Measurements from ENCODE around the gene RAB11FIP3.

RAB11FIP3 gene

DNA sequence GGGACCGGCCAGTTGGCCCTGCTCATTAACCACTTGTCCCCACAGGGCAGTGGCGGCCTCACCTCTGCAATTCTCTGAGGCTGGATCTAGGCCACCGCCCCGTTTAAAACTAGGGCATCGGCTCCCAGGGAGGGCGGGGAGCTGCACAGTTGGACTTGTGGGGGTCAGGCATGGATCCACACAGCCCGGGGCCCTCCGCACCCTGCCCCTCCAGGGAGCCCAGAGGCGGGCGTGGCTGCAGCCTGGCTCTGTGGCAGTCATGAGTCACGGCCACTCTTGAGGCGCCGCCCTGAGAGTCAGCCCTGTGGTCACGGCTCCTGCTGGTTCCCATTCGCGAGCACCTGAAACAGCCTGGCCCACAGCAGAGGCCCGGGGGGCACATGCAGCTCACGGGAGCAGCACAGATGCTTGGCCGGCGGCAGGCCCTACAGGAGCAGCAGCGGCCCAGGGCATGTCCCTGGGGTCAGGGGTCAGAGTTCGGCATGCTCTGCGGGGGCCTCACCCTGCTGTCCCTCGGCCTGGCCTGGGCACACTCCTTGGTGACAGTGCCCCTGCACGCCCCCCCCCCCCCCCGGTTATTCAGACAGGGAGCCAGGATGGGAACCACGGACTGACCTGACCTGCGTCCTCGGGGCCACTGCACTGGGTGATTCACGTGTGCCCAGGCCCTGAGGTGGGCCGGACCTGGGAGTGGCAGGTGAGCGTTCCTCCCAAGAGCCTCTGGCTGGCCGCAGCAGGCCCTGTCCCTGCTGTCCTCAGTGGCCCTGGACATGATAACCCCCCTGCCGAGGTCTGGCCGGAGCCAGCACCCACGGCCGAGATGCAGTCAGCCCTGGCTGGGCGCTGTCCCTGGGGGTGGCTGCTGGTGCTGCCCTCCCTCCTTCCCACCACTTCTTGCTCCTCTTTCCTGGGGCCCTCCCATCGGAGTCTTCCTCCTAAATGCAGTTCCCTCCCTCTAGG lies 110.3 kb downstream of the RAB11FIP3 start:
- Histone ChIP-seq H4K8ac (ENCODE audit: low read length) (peak overlapping the region; percentile 65), H3K36me3 (ENCODE audit: control insufficient read depth in 1 of 2, insufficient read depth in 2 of 2, low read depth in 1 of 2, low read length in 2 of 2) (peaks cover 9 to 59% of the 10 kb centered on the region in 2 experiments), H2AFZ (ENCODE audit: low read depth, low read length) (no peak overlapping the region), H3K4me2 (ENCODE audit: low read length, poor library complexity, severe bottlenecking) (peak overlapping the region; percentile 30), H3K79me1 (replicated peaks; ENCODE audit: low read length, poor library complexity, severe bottlenecking) (peaks cover 33% of the 10 kb centered on the region), H3K23ac (ENCODE audit: low read length in 2 of 2) (no peak overlapping the region), H4K91ac (ENCODE audit: low read length) (peak overlapping the region; percentile 52), H3K4ac (ENCODE audit: low read depth in 1 of 2, low read length in 2 of 2) (peak overlapping the region; percentile 6 to 22), H2AK5ac (ENCODE audit: low read length, severe bottlenecking) (no peak overlapping the region), H2BK120ac (ENCODE audit: low read depth, low read length) (no peak overlapping the region), H2BK15ac (ENCODE audit: low read depth, poor library complexity, severe bottlenecking) (no peak overlapping the region), H2BK12ac (ENCODE audit: low read length in 2 of 2) (peak overlapping the region; percentile 1 to 59), H3K9ac (ENCODE audit: low read length) (peak overlapping the region; percentile 39), H3K4me3 (ENCODE audit: insufficient read depth in 1 of 2, low read depth in 1 of 2, low read length in 2 of 2) (peak overlapping the region in 1 of 2 experiments; percentile 36), H2BK5ac (ENCODE audit: low read depth, low read length, poor library complexity, severe bottlenecking) (no peak overlapping the region), H3K14ac (ENCODE audit: low read length in 2 of 2) (peak overlapping the region in 1 of 2 experiments; percentile 49), H3K27me3 (ENCODE audit: control insufficient read depth in 1 of 2, insufficient read depth in 1 of 2, low read length in 2 of 2) (no peaks in the 10 kb centered on the region), H3K27ac (ENCODE audit: low read length, poor library complexity, severe bottlenecking) (no peak overlapping the region), H3K9me3 (ENCODE audit: control insufficient read depth, low read length) (no peaks in the 10 kb centered on the region), H3K18ac (ENCODE audit: low read depth in 1 of 2, low read length in 2 of 2) (peak overlapping the region in 1 of 2 experiments; percentile 61), H3K4me1 (ENCODE audit: control insufficient read depth, insufficient read depth, low read depth, low read length) (peaks cover 67% of the 10 kb centered on the region)
- 71% methylated on average over 39 of the region's 39 CpGs for WGBS
- peak; percentile 78 for DNase-seq

DNA sequence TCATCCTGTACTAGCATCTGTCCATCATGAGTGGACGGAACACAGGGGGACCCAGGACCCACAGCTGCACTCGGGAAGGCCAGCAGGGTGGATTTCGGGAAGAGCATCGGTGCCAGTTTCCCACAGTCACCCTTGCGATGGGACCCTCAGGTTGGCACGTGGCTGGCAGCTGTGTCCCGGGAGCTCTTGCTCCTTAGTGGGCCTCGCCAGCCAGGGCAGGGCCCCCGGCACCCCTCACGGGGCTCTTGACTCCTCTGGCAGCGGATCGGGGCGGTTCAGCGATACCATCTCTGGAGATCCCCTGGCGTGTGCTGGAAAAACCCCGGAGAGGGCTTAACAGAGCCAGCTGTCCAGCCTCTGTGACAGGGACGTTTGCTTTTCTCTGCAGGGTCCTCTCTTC lies 111.3 kb downstream of the RAB11FIP3 start:
- H3K4ac ChIP-seq (ENCODE audit: low read depth in 1 of 2, low read length in 2 of 2): no peak overlapping the region
- 93% methylated on average over 17 of the region's 17 CpGs for WGBS
- H3K14ac ChIP-seq (ENCODE audit: low read length in 2 of 2): no peak overlapping the region
- H2BK12ac ChIP-seq (ENCODE audit: low read length in 2 of 2): no peak overlapping the region
- no peak overlapping the region for H4K91ac ChIP-seq (ENCODE audit: low read length)
- no peak overlapping the region for H3K18ac ChIP-seq (ENCODE audit: low read depth in 1 of 2, low read length in 2 of 2)
- H2BK120ac ChIP-seq (ENCODE audit: low read depth, low read length): no peak overlapping the region
- H3K4me3 ChIP-seq (ENCODE audit: insufficient read depth in 1 of 2, low read depth in 1 of 2, low read length in 2 of 2): no peak overlapping the region
- peaks cover 9 to 62% of the 10 kb centered on the region in 2 experiments for H3K36me3 ChIP-seq (ENCODE audit: control insufficient read depth in 1 of 2, insufficient read depth in 2 of 2, low read depth in 1 of 2, low read length in 2 of 2)
- no peak for DNase-seq
- no peak overlapping the region for H2AFZ ChIP-seq (ENCODE audit: low read depth, low read length)
- no peak overlapping the region for H2AK5ac ChIP-seq (ENCODE audit: low read length, severe bottlenecking)
- H3K4me1 ChIP-seq (ENCODE audit: control insufficient read depth, insufficient read depth, low read depth, low read length): peaks cover 69% of the 10 kb centered on the region
- no peak overlapping the region for H4K8ac ChIP-seq (ENCODE audit: low read length)
- H2BK15ac ChIP-seq (ENCODE audit: low read depth, poor library complexity, severe bottlenecking): no peak overlapping the region
- H3K27ac ChIP-seq (ENCODE audit: low read length, poor library complexity, severe bottlenecking): no peak overlapping the region
- no peaks in the 10 kb centered on the region for H3K9me3 ChIP-seq (ENCODE audit: control insufficient read depth, low read length)
- H2BK5ac ChIP-seq (ENCODE audit: low read depth, low read length, poor library complexity, severe bottlenecking): no peak overlapping the region
- H3K4me2 ChIP-seq (ENCODE audit: low read length, poor library complexity, severe bottlenecking): no peak overlapping the region
- no peak overlapping the region for H3K9ac ChIP-seq (ENCODE audit: low read length)
- no peak overlapping the region for H3K23ac ChIP-seq (ENCODE audit: low read length in 2 of 2)
- H3K27me3 ChIP-seq (ENCODE audit: control insufficient read depth in 1 of 2, insufficient read depth in 1 of 2, low read length in 2 of 2): no peaks in the 10 kb centered on the region
- peaks cover 37% of the 10 kb centered on the region for H3K79me1 ChIP-seq (replicated peaks; ENCODE audit: low read length, poor library complexity, severe bottlenecking)

DNA sequence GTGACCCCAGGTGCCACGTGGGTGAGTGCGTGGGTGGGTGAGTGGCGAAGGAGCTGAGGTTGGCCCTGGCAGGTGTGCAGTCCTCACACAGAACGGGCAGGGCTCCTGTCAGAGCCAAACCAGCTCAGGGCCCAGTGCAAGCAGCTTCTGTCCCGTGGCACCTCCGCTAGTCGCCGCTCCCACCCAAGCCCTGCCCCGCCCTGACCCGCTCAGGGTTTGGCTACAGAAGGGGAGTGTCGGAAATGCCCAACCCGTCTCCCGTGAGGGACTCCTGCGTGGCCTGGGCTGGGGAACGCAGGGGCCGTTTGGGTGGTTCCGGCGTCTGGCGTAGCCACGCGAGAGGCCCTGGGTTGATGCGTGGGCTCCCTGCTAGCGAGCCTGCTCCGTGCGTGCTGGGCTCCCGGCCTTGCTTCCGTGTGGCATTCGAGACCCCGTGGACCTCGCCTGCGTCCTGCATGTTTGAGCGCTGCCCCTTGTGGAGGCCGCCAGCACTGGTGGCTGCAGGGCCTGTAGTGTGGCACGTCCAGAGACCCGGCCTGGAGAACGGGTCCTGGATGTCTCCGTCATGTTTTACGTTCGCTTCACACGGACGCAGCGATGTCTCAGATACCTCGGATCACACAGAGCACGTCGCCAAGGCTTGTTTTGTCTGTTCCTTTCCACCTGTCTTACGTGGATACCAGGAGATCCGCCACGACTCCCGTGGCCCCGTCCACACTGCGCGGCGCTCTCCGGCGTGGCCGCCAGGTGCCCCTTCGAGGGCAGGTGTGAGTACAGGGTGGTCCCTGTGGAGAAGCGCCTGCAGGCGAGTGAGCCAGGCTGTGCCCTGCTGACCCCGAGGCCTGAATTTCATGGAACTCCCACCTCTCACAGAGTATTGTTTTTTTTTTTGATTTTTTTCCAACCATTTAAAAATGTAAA lies 112.2 kb downstream of the RAB11FIP3 start:
- Histone ChIP-seq H3K79me1 (replicated peaks; ENCODE audit: low read length, poor library complexity, severe bottlenecking) (peaks cover 37% of the 10 kb centered on the region), H3K14ac (ENCODE audit: low read length in 2 of 2) (no peak overlapping the region), H4K91ac (ENCODE audit: low read length) (no peak overlapping the region), H3K4me2 (ENCODE audit: low read length, poor library complexity, severe bottlenecking) (no peak overlapping the region), H2AFZ (ENCODE audit: low read depth, low read length) (no peak overlapping the region), H2AK5ac (ENCODE audit: low read length, severe bottlenecking) (no peak overlapping the region), H2BK15ac (ENCODE audit: low read depth, poor library complexity, severe bottlenecking) (no peak overlapping the region), H3K27me3 (ENCODE audit: control insufficient read depth in 1 of 2, insufficient read depth in 1 of 2, low read length in 2 of 2) (no peaks in the 10 kb centered on the region), H3K9me3 (ENCODE audit: control insufficient read depth, low read length) (no peaks in the 10 kb centered on the region), H3K4me1 (ENCODE audit: control insufficient read depth, insufficient read depth, low read depth, low read length) (peaks cover 69% of the 10 kb centered on the region), H3K23ac (ENCODE audit: low read length in 2 of 2) (no peak overlapping the region), H3K18ac (ENCODE audit: low read depth in 1 of 2, low read length in 2 of 2) (no peak overlapping the region), H2BK5ac (ENCODE audit: low read depth, low read length, poor library complexity, severe bottlenecking) (no peak overlapping the region), H2BK120ac (ENCODE audit: low read depth, low read length) (no peak overlapping the region), H2BK12ac (ENCODE audit: low read length in 2 of 2) (no peak overlapping the region), H3K9ac (ENCODE audit: low read length) (no peak overlapping the region), H3K36me3 (ENCODE audit: control insufficient read depth in 1 of 2, insufficient read depth in 2 of 2, low read depth in 1 of 2, low read length in 2 of 2) (peaks cover 9 to 62% of the 10 kb centered on the region in 2 experiments), H3K4ac (ENCODE audit: low read depth in 1 of 2, low read length in 2 of 2) (no peak overlapping the region), H3K27ac (ENCODE audit: low read length, poor library complexity, severe bottlenecking) (no peak overlapping the region), H4K8ac (ENCODE audit: low read length) (no peak overlapping the region), H3K4me3 (ENCODE audit: insufficient read depth in 1 of 2, low read depth in 1 of 2, low read length in 2 of 2) (no peak overlapping the region)
- DNase-seq: no peak
- WGBS: 98% methylated on average over 60 of the region's 60 CpGs

Data from mesenchymal stem cell (in vitro differentiated cells and primary cell).